ES-I3 (cell line): ENCODE results near the gene TMEM223.
"Not testable (repeated sequence)": the region's sequence is repeated elsewhere in the genome, so short reads cannot be mapped to it uniquely, and the experiment has no call there.

Experiments
- H3K36me3 ChIP-seq: 2 replicates; pipeline ENCODE4 v1.6.1; 2013; ENCODE audit warnings: mild to moderate bottlenecking, low read length, control low read depth, moderate library complexity; ENCODE audit not compliant: insufficient read depth
- H3K4me1 ChIP-seq: 2 replicates; pipeline ENCODE4 v1.6.1; 2013; ENCODE audit warnings: mild to moderate bottlenecking, control low read depth, low read length; ENCODE audit not compliant: insufficient read depth
- H3K9ac ChIP-seq: 2 replicates; pipeline ENCODE4 v1.6.1; 2013; ENCODE audit warnings: low read depth, mild to moderate bottlenecking, low read length, moderate library complexity
- H3K9me3 ChIP-seq: 2 replicates; pipeline ENCODE4 v1.6.1; 2013; ENCODE audit warnings: mild to moderate bottlenecking, low read length, moderate library complexity; ENCODE audit not compliant: control insufficient read depth, insufficient read depth

TMEM223 gene

GRCh38 chr11:62786318-62787004 is 5.3 kb downstream of the TMEM223 start:
- Histone ChIP-seq H3K4me1 (no peaks in the 10 kb centered on the region; the same call in 1 of the 2 replicates), H3K36me3 (no peaks in the 10 kb centered on the region; the same call in 1 of the 2 replicates), H3K9me3 (no peaks in the 10 kb centered on the region), H3K9ac (peak overlapping the region; percentile 91)

GRCh38 chr11:62782753-62783152 is 9.1 kb downstream of the TMEM223 start:
- no peaks in the 10 kb centered on the region for H3K9me3 ChIP-seq
- H3K4me1 ChIP-seq = no peaks in the 10 kb centered on the region
- H3K36me3 ChIP-seq = peaks cover 3% of the 10 kb centered on the region; the same call in 1 of the 2 replicates
- H3K9ac ChIP-seq = no peak overlapping the region

DNA sequence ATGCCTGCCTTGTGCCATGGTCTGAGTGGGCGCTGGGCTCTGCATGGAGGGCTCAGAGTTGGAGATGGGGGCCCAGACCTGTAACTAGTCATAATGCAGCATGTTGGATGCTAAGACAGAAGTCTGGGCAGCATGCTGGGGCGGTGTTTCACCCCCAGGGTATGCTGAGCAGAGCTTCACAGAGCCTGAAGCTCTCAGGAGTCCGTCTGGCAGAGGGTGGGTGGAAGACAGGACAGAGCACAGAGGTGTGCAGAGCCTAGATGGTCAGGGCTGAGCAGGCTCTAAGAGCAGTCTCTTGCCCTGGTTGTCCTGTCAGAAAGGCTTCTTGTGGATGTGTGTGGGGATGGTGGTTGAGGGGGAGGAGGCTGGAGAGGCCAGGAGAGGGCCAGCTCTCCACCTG is 13.4 kb downstream of the TMEM223 start:
- Histone ChIP-seq H3K4me1 (no peaks in the 10 kb centered on the region), H3K9ac (no peak overlapping the region), H3K36me3 (peaks cover 9% of the 10 kb centered on the region; the same call in 1 of the 2 replicates), H3K9me3 (no peaks in the 10 kb centered on the region)

GRCh38 chr11:62777389-62777788 is 14.4 kb downstream of the TMEM223 start:
- Histone ChIP-seq H3K36me3 (peaks cover 9% of the 10 kb centered on the region; the same call in 1 of the 2 replicates), H3K9me3 (no peaks in the 10 kb centered on the region), H3K4me1 (no peaks in the 10 kb centered on the region), H3K9ac (no peak overlapping the region)

GRCh38 chr11:62775646-62776045 is 16.2 kb downstream of the TMEM223 start:
- no peak overlapping the region for H3K9ac ChIP-seq
- H3K9me3 ChIP-seq = no peaks in the 10 kb centered on the region
- peaks cover 9% of the 10 kb centered on the region; the same call in 1 of the 2 replicates for H3K36me3 ChIP-seq
- no peaks in the 10 kb centered on the region for H3K4me1 ChIP-seq

DNA sequence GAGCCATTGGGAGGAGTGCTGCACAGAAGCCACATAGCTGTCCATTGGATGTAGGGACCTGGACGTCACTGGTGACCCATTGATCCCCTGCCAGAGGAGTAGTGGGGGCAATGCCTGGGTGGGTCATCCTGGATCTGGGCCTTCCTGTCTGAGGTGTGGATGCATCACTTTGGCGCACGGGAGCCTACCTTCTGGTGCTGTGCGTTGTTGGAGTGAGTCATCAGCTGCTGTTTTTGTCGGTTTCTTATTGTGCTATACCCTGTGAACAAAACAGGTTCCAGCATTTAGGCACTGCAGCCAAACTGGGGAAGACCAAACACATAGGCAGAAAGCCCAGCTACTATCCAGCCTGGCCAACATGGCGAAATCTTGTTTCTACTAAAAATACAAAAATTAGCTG is 17.4 kb downstream of the TMEM223 start:
- Histone ChIP-seq H3K36me3 (peaks cover 9% of the 10 kb centered on the region; the same call in 1 of the 2 replicates), H3K9ac (no peak overlapping the region), H3K9me3 (no peaks in the 10 kb centered on the region), H3K4me1 (no peaks in the 10 kb centered on the region; the same call in 1 of the 2 replicates)

DNA sequence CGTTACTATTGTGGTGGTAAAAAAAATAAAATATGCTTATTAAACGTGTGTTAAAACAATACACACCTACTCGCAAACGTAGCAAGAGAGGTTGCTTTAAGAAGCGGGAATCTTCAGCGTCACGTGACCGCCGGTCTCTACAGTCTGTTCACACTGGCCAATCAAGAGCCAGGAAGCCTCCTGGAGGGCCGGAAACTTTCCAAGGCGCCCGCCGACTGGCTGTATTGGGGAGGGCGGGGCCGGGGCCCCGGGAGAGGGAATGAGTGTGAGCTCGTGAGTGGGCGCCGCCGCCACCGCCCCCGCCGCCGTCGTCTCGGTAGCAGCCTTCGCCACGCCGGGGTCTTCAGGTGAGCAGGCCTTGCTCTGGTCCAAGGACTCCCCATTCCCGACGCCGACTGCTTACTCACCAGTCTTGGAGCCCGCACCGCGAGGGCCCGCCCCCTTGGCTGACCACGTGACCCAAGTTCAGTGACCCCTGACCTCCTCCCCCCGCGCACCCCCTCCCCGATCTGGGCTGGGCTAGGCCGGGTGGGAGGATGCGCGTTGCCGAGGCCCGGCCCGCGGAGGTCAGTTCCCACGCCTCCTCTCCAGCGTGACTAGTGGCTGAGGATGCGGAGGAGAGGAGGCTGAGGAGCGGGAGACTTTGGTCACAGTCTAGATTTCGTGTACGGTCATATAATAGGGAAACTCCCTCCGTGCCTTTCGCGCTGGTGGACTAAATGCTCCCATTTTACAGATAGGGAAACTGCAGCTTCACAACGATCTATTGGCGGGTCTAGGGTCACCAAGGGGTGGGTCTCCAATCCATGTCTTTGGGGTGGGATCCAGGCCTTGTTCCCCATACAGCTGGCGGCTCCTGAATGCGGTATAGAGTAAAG is 20.4 kb downstream of the TMEM223 start, which contains the start of gene TAF6L:
TAF6L (plus strand) TSS at position 253 of the 878 bp plus-strand sequence. CDS start 4,388 bp downstream, outside the sequence.
- H3K4me1 ChIP-seq = no peaks in the 10 kb centered on the region; the same call in 1 of the 2 replicates
- peak within 1 kb of the TSS; percentile 66 for H3K9ac ChIP-seq
- H3K9me3 ChIP-seq = no peaks in the 10 kb centered on the region
- H3K36me3 ChIP-seq = peaks cover 8% of the 10 kb centered on the region; the same call in 1 of the 2 replicates

DNA sequence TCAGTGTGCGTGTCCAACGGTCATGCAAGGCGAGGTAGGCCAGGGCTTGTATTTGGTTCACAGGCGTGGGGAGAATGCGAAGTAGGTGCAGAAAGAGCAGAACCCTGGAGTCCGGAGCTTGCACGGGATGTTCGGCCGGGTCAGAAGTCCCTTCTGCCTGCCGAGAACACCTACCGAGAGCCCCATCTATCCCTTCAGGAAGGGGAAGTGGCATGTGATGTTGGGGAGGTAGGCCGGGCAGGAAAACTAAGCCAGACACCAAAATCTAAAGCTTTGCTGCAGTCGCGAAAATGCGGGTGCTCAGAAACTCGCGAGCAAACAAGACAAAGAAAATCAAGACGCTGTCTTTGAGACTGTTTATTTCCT is 21.0 kb downstream of the TMEM223 start:
- H3K9me3 ChIP-seq = no peaks in the 10 kb centered on the region
- no peaks in the 10 kb centered on the region; the same call in 1 of the 2 replicates for H3K4me1 ChIP-seq
- peaks cover 7% of the 10 kb centered on the region for H3K36me3 ChIP-seq
- peak overlapping the region; percentile 66 for H3K9ac ChIP-seq

DNA sequence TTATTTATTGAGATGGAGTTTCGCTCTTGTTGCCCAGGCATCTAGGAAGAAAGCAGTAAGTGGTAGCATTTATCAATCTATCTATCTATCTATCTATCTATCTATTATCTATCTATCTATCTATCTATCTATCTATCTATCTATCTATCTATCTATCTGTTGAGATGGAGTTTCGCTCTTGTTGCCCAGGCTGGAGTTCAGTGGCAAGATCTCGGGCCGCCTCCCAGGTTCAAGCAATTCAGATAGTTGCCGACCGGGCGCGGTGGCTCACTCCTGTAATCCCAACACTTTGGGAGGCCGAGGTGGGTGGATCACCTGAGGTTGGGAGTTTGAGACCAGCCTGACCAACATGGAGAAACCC is 31.0 kb downstream of the TMEM223 start:
- H3K4me1 ChIP-seq, H3K9me3 ChIP-seq: not testable (repeated sequence)
- Histone ChIP-seq H3K36me3 (peaks cover 12% of the 10 kb centered on the region; the same call in 1 of the 2 replicates), H3K9ac (peak overlapping the region; percentile 22; the same call in 1 of the 2 replicates)

- Histone ChIP-seq H3K9me3 (no peaks in the 10 kb centered on the region), H3K9ac (peak overlapping the region; percentile 45), H3K36me3 (peaks cover 7% of the 10 kb centered on the region; the same call in 1 of the 2 replicates), H3K4me1 (peaks cover 6% of the 10 kb centered on the region)
Observed at GRCh38 chr11:62757846-62758788, 33.7 kb downstream of the TMEM223 start.

- H3K9me3 ChIP-seq = no peaks in the 10 kb centered on the region
- H3K9ac ChIP-seq = no peak overlapping the region
- H3K4me1 ChIP-seq = peaks cover 3% of the 10 kb centered on the region
- peaks cover 10% of the 10 kb centered on the region for H3K36me3 ChIP-seq
Observed at GRCh38 chr11:62755086-62755615, 36.7 kb downstream of the TMEM223 start.

DNA sequence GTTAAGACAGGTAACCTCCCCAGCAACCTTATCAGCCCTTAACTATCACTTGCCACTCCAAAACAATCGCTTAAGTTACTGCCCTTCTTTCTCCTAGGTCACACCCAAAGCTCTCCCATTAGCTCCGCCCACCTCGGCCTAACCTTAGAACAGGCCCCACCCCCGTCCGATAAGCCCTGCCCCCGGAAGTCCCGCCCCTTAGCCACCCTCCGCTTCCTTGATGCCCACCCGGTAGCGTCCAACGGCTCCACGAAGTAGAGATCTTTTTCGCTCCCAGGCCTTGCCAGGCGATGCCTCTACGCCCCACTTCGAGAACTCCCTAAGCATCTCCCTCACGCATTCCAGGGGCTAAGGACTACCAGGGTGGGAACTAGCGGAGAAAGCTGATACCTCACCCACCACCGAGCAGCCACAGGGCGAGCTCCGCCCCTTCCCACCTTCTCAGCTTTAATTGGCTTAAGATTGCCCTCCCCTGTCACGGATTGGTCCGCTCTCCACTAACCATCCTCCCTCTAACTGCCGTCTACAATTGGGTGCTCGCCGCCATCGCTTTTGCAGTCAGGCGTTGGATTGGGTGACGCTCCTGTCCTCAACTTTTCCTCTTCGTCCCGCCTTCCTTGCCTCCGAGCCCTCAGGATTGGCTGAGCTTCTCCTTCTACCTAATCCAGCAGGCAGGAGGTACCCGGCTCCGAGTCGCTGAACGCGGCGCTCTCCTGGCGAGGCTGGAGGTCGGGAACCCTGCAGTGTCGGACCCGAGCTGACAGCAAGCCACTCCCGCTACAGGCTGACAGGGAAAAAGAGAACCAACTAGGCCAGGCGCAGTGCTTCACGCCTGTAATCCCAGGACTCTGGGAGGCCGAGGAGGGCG is 37.8 kb downstream of the TMEM223 start, which contains the start of gene ZBTB3:
ZBTB3 (minus strand) TSS at position 425 of the 868 bp plus-strand sequence. CDS start 496 bp downstream, outside the sequence.
- Histone ChIP-seq H3K9ac (peak within 1 kb of the TSS; percentile 74), H3K4me1 (peaks cover under 1% of the 10 kb centered on the region), H3K9me3 (no peaks in the 10 kb centered on the region), H3K36me3 (peaks cover 15% of the 10 kb centered on the region)
